GM18508 (cell line): Measurements from ENCODE around the gene YIF1B.
"Not testable (repeated sequence)": the region's sequence is repeated elsewhere in the genome, so short reads cannot be mapped to it uniquely, and the experiment has no call there.

Source experiments
- ATAC-seq: cut with Tn5 transposase; IDR thresholded peaks from one replicate; pipeline ENCODE4 v1.9.1; 2021; ENCODE audit warnings: moderate number of reproducible peaks; ENCODE audit not compliant: insufficient read depth, unreplicated experiment

Gene YIF1B

DNA sequence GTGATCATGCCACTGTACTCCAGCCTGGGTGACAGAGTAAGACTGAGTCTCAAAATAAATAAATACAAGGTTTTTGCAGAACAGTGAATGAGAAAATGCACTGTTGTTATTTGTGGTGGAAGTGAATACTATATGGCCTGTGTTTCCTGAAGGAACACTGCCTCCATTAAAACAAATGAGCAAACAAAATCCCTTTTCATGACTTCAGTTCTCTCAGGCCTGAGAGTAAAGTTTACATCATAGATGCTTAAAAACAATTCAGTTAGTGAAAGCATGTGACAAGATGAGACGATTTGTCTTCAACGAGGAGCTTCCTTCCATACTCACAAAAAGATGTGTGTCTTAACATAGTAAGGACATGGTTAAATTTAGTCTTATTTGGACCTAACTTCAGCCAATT lies 37.0 kb downstream of the YIF1B start:
- no peak for ATAC-seq

DNA sequence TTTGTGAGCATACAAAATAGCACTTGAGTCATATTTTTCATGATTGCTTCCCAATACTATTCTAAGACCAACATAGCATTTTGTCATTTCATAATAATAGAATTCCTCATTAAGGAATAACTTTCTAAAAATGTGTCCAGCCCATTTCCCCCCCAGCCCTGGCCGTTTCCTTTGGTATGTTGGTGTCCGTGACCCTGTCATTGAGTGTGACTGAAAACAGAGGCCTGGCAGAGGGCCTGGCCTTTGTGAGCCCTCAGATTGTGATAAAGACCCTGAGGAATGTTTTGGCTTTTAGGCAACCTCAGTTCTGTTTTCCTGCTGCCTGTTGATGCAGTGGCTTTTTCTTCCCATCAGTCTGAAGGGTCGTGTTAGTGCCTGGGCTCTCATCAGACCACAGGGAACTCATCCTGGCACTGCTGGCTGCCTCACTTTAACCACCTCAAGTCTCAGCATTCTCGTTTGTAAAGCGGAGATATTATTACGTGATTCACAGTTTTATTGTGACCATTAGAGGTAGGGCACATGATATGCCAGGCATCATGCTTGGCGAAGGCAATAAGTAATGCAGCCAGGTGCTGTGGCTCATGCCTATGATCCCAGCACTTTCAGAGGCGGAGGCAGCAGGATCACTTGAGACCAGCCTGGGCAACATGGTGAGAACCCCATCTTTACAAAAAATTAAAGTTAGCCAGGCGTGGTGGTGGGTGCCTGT lies 37.6 kb downstream of the YIF1B start:
- no peak for ATAC-seq

DNA sequence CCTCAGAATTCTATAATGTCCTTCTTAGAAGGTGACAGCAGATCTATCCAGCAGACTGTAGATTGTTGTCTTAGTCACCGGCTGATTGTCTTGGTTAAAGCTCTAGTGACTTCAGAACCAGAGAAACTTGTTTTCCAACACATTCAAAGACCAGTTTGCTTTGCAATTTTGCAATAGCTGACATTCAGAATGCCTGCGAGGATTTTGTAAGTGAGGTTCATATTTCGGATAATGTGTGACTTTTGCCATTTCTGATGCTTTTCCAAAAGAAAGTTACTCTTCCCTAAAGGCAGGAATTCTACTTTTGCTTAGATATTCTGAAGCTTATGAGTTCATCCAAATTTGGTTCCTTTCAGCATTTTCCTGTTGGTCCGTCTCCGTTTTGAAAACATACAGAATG lies 38.2 kb downstream of the YIF1B start:
- ATAC-seq, result no peak

DNA sequence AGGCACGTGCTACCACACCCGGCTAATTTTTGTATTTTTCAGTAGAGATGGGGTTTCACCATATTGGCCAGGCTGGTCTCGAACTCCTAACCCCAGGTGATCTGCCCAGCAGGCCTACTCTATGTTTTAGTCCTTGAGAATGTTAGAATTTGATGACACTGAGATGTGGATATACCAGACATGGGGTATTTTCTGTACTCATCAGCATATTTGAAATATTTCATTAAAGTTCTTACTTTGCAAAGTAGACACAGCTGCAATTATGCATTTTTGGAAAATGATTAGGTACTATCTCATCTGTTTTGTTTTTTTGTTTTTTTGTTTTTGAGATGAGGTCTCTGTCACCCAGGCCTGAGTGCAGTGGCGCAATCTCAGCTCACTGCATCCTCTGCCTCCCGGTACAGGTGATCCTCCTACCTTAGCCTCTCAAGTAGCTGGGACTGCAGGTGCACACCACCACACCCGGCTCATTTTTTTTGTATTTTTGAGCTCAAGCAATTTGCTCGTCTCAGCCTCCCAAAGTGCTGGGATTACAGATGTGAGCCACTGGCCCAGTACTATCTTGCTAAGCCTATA lies 38.7 kb downstream of the YIF1B start:
- no peak for ATAC-seq

DNA sequence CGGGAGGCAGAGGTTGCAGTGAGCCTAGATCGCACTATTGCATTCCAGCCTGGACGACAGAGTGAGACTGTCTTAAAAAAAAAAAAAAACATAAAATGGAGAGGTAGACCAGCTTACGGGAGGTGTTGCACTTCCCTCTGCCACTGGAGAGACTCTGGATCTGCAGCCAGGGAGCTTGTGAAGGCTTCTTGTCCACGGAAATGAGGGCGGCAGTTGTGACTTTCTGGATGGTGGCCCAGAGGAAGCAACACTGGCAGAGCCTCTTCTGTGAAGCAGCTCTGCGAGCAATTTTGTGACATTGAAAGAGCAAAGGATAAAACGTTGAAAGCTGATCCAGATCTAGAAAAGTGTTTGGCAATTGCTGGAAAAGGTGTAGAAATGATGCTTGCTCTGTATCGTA lies 41.0 kb downstream of the YIF1B start:
- ATAC-seq, result no peak

DNA sequence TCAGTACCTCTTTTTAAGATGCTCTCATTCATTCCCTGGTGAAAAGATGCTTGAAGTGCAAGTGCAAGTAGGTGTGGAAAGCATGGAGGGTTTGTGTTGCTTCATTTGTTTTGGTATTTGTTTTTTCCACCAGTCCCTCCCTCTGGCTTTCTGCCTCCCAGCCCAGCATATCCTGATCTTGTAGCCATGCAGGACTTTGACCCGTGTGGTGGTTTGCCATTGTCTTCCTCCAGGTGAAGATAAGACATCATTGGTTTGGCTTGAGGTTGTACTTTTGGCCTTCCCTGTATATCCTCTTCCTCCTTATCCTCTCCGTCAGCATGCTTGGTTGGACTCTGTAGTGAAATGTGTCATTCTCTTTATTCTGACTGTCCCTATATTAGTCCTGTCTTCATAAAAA lies 42.2 kb downstream of the YIF1B start:
- ATAC-seq, result no peak

DNA sequence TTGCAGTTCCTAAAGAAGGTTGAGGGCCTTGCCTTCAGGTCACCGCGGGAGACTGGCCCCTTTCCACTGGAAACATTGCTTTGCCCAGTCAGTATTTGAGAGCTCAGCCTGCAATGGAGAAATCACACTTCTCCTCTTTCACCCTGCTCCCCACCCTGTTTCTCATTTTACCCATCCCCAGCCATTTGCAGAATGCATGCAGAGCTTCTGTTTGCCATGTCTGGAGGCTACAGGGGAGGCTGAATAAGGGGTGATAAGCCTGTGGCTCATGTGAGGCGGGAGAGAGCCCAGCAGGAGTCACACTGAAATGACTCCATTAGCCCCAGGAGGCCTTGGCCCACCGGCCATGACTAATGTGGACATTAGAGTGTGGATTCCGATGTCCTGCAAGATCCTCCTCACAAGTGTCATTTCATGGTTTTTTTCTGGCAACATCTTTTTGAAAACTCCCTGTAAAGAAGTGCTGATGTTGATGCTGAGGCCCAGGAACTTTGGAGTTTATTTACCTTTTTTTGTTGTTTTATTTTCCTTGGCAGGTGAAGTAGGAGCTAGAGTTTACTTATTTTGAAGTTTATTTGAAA lies 45.1 kb downstream of the YIF1B start:
- ATAC-seq, result no peak

DNA sequence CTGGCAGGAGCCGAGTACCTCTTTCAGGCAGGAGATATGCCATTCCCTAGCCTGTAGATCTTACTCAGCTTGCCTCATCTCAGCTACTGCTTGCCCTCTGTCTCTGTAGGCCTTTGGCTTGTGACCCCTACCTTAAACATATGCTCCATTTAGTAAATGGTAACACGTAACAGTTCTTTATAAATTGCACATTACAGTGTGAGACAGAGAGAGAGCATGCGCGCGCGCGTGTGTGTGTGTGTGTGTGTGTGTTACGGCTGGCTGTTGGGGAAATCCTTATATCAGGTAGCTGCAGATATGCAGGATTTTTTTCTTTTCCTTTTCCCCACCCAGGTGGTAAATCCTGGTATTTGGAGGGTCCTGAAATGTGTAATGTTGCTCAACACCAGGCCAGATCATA lies 47.2 kb downstream of the YIF1B start:
- no peak for ATAC-seq

DNA sequence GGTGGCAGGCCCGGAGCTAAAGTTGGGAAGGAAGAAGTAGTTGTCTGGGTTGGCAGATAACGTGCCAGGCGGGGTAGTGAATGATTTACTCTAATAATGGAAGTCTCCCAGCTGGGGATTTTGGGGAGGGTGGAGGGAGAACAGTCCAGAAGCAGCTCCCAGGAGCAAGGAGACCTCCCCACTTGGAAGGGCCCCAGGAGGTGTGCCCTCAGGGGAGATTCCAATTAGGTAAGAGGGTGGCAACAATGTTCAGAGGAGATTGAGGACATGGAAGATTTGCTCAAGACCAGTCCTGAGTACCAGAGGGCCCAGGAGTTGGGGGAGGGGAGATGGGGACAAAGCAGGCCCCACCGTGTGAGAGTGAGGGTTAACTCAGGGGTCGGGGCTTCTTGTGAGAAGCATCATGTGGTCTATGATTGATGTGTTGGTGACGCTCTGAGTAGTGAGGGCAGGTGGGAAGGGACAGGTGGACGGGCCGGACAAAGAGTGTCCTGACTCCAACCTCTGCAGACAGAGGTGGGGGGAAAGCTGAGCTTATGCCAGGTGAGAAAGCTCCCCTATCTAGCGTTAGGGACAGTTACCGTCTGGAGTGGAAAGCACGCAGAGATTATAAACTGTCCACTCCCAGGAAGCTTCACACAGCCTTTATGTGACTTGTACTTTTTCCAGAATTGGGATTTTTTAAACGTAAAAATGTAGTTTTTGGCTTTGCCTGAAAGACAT lies 47.8 kb downstream of the YIF1B start:
- ATAC-seq, result no peak

DNA sequence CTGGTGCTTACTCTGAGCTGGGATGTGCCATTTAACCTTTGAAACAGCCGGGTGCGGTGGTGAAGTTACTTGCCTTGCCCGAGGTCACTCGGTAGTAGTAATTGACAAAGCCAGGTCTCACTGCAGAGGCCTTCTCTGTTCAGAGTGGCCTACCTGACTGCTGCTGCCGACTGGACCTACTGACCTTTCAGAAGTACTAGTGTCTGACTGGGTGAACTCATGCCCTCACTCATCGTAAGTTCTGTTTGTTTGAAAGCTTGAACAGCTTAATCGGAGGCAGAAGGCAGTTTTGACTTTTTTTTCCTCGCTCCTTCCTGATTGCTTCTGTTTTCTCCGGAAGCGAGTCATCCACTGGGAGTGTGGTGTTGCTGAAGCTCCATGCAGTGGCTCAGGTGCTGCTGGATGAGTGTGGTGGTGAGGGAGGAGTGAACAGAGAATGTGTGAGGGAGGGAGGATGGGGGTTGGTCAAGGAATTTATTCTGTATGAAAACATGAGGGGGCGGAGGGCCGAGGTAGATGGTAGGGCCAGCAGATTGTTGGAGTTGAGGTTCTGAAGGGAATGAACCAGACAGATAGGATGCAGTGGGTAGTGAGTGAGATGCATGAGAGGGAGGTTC lies 48.7 kb downstream of the YIF1B start:
- no peak for ATAC-seq

DNA sequence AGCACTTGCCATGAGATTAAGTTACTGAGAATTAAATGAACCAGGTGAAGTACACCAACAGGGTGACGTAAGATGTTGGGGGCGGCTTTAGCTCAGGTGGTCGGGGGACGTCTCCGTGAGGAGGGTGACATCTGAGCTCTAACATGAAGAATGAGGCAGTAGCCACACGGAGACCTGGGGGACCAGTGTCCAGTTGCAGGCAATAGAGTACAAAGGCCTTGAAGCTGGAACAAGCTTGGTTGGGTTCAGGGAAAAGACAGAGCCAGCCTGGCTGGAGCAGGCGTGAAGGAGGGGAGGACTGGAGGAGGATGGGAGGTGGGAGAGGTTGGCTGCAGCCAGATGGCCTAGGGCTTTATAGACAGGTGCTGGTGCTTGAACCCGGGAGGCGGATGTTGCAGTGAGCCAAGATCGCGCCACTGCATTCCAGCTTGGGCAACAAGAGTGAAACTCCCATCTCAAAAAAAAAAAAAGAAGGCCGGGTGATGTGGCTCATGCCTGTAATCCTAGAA lies 49.8 kb downstream of the YIF1B start:
- ATAC-seq, result no peak

DNA sequence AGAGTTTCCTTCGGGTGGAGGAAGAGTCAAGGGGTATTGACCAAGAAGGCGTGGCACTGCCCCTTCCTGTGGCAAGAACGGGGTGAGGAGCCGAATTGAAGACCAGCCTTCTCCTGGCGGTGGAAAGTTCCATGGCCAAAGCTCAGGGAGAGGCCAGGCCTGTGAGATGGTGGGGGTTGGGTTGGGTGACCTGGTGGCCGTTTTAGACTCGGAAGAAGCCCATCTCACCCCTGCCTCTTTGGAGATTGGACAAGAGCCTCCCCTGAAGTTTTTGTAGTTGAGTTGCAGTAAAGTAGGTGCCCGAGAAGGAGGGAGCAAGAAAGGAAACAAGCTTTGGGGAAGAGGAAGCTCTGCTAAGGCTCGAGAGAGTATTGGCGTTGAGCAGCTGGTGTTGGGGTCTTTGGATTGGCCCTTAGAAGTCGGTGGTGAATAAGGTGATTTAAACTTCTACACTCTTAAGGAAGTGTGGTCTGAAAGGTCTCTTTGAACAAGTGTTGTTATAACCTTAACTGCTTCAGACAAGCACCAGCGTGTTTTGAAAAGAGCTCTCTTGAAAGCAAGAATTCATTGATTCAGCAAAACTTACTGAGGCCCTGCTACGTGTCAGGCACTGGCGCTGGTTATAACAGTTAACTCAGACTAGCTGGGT lies 50.4 kb downstream of the YIF1B start:
- ATAC-seq, result no peak

DNA sequence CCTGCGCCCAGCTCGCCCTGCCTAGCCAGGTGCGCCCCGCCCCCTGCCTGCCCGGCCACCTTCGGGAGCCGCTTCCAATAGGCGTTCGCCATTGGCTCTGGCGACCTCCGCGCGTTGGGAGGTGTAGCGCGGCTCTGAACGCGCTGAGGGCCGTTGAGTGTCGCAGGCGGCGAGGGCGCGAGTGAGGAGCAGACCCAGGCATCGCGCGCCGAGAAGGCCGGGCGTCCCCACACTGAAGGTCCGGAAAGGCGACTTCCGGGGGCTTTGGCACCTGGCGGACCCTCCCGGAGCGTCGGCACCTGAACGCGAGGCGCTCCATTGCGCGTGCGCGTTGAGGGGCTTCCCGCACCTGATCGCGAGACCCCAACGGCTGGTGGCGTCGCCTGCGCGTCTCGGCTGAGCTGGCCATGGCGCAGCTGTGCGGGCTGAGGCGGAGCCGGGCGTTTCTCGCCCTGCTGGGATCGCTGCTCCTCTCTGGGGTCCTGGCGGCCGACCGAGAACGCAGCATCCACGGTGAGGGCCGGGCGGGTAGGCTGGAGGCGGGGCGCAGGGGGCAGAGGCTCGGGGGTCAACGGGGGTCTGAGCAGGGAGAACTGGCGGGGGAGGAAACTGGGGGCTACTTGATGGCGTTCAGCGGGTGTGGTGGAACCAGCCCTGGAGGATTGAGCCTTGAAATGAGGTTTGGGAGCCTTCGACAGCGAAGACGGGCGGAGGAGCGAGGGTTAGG lies 51.1 kb downstream of the YIF1B start, which contains the start of gene SPINT2:
TSS of gene SPINT2 (plus strand) at position 88 of the 727 bp plus-strand sequence. CDS start at position 408, 320 bp downstream.
- ATAC-seq, result no peak

DNA sequence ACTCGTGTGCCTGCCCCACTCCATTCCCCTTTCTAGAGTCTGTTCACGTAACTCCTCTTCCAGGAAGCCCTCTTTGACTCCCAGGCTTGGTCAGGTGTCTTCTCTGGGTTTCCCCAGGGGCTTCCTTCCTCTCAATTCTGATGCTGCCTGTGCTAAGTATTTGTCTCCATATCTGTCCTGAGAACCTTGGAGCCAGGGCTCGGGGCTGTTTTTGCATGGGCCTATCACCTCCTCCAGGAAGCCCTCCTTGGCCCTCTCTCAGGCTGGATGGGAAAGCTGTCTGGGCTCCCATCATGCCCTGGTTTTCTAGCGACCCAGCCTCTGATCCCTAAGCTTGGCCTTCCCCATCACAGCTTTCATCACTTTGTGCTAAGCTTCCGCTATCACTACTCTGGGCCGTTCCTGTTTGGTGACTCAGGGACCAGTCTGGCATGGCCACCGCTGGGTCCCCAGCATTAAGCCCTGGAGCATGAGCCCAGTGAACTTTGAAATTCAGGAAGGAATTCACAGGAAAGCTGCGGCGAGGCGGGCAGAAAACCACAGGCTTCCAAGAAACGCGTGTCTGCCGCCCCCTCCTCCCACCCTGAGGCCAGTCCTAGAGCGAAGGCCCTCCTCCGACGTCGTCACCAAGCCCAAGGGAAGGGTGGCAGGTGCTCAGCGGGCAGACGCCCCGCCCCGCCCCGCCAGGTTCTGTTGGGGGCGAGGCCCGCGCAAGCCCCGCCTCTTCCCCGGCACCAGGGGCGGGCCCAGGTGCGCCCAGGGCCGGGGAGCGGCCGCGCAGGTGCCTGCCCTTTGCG lies 51.9 kb downstream of the YIF1B start:
- ATAC-seq, result no peak

DNA sequence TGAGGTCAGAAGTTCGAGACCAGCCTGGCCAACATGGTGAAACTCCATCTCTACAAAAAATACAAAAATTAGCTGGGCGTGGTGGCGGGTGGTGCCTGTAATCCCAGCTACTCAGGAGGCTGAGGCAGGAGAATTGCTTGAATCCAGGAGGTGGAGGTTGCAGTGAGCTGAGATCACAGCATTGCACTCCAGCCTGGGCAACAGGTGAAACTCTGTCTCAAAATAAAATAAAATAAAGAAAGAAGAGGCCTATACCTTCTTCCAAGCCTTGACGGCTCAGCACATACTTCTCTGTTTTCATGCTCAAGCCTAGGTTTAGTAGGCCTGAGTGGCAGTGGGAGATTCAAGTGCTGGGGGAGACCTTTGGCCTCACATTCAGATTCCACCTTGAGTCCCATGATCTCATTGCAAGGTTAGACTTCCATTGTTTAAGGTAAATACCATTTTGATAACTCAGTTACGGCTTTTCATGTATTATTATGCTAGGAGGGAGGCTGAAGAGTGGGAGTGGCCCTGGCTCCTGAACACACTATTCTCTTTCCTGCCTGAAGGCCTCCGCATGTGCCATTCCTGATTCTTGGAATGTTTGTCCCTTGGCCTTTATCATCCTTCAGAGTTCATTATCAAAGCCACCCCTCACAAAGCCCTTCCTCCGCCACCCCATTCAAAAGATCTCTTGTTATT lies 53.0 kb downstream of the YIF1B start:
- ATAC-seq, result no peak

DNA sequence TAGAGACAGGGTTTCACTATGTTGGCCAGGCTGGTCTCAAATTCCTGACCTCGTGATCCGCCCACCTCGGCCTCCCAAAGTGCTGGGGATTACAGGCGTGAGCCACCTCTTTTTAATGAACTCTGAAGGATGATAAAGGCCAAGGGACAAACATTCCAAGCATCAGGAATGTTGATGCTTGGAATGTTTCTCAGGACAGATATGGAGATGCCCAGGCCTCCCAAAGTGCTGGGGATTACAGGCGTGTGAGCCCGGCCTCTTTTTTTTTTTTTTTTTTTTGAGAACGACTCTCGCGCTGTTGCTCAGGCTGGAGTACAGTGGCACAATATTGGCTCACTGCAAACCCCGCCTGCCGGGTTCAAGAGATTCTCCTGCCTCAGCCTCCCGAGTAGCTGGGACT lies 53.8 kb downstream of the YIF1B start:
- ATAC-seq, result not testable (repeated sequence)

DNA sequence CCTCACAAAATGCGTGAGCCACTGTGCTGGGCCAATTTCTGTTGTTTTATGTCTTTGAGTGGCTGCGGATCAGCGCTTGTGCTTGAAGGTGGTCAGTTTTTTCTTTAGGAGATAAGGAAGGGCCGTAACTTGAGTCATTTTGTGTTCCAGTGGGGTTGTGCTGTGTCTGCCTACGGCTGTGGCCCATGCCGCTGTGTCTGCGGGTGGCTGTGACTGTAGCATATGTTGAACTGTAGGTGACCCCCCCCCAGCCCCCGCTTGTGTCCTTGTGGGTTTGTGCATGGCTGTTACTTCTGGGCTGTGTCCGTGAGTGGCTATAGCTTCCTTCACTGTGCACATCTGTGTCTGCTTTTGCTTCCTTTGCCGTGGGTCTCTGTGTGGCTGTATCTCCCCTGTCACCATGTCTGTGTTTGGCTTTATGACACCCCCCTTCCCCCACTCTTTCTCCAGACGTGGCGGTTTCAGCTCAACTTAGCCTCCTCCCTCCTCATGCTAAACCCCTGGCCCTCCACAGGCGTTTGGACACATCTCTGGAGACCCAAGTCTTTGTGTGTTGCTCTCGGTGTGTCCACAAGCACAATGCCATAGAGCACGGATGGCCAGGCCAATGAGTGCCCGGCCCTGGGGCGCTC lies 60.2 kb downstream of the YIF1B start:
- ATAC-seq, result no peak

DNA sequence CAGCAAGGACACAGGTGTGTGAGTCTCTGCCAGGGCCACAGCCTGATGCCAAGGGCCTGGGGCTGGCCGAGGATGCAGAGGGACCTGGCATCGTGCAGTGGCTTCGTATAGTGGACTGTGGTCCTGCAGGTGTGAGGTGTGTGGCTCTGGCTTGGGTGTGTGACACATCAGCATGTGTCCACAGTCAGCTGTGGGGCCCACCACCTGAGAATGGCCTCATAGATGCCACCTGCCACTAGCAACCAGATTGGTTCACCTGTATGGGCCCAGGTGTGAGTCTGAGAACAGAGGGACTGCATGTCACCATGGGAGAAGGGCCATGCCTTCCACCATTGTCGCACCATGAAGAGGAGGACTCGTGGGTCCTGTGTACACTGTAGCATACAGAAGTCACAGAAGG lies 62.0 kb downstream of the YIF1B start:
- no peak for ATAC-seq
